ENCODE results near the gene BMP15. TPM values are rescaled to one million over a fixed set of nuclear protein-coding genes. Genes with fewer than 3 reads are reported as not detected.
A peak's percentile ranks its signal among the peaks of the same experiment; 100 is the strongest.

Gene BMP15
- total RNA-seq, 1 experiment from 2014 or later, result not detected

- no peaks in the 10 kb centered on the region for H3K9me3 ChIP-seq (ENCODE audit: low read depth, low read length, poor library complexity, severe bottlenecking)
- H3K4me3 ChIP-seq (ENCODE audit: low read depth, low read length, poor library complexity, severe bottlenecking), result no peak overlapping the region
- POLR2A ChIA-PET (ENCODE audit: low non-redundant PET), result no interaction called here
- intact Hi-C loops (cut with micrococcal nuclease; ENCODE audit: unreplicated experiment), result no loop called here
- peak; percentile 15 for DNase-seq (ENCODE audit: low spot score)
- TF ChIP-seq EZH2 (IDR thresholded peaks at IDR 0.05; ENCODE audit: borderline replicate concordance, low read depth, low read length, poor library complexity, severe bottlenecking), result no peak
- TF ChIP-seq CTCF (conservative IDR thresholded peaks at IDR 0.05; ENCODE audit: low read depth, low read length), result peak; percentile 59
- BruUV-seq (replicated peaks), result no TSS peak
- no peaks in the 10 kb centered on the region for H3K36me3 ChIP-seq (ENCODE audit: insufficient read depth, low read length, poor library complexity, severe bottlenecking)
- H3K27ac ChIP-seq (ENCODE audit: low read depth, low read length, poor library complexity, severe bottlenecking), result no peak overlapping the region
- CTCF ChIA-PET, result no interaction called here
- no peaks in the 10 kb centered on the region for H3K4me1 ChIP-seq (ENCODE audit: insufficient read depth, low read length, poor library complexity, severe bottlenecking)
- no peaks in the 10 kb centered on the region for H3K27me3 ChIP-seq (replicated peaks; ENCODE audit: insufficient read depth, low read depth, low read length, poor library complexity)
Measured at GRCh38 chrX:50941638-50942037, 31.1 kb downstream of the BMP15 start.

GRCh38 chrX:50942471-50942870 lies 31.9 kb downstream of the BMP15 start:
- intact Hi-C loops (cut with micrococcal nuclease; ENCODE audit: unreplicated experiment), result no loop called here
- H3K4me3 ChIP-seq (ENCODE audit: low read depth, low read length, poor library complexity, severe bottlenecking), result no peak overlapping the region
- H3K27ac ChIP-seq (ENCODE audit: low read depth, low read length, poor library complexity, severe bottlenecking), result no peak overlapping the region
- H3K4me1 ChIP-seq (ENCODE audit: insufficient read depth, low read length, poor library complexity, severe bottlenecking), result no peaks in the 10 kb centered on the region
- H3K9me3 ChIP-seq (ENCODE audit: low read depth, low read length, poor library complexity, severe bottlenecking), result no peaks in the 10 kb centered on the region
- TF ChIP-seq EZH2 (IDR thresholded peaks at IDR 0.05; ENCODE audit: borderline replicate concordance, low read depth, low read length, poor library complexity, severe bottlenecking) (no peak), CTCF (conservative IDR thresholded peaks at IDR 0.05; ENCODE audit: low read depth, low read length) (no peak)
- DNase-seq (ENCODE audit: low spot score), result no peak
- H3K36me3 ChIP-seq (ENCODE audit: insufficient read depth, low read length, poor library complexity, severe bottlenecking), result no peaks in the 10 kb centered on the region
- ChIA-PET CTCF (no interaction called here), POLR2A (ENCODE audit: low non-redundant PET) (no interaction called here)
- H3K27me3 ChIP-seq (replicated peaks; ENCODE audit: insufficient read depth, low read depth, low read length, poor library complexity), result no peaks in the 10 kb centered on the region
- BruUV-seq (replicated peaks), result no TSS peak

GRCh38 chrX:50952406-50952805 lies 41.9 kb downstream of the BMP15 start:
- Histone ChIP-seq H3K4me3 (ENCODE audit: low read depth, low read length, poor library complexity, severe bottlenecking) (no peak overlapping the region), H3K36me3 (ENCODE audit: insufficient read depth, low read length, poor library complexity, severe bottlenecking) (no peaks in the 10 kb centered on the region), H3K4me1 (ENCODE audit: insufficient read depth, low read length, poor library complexity, severe bottlenecking) (no peaks in the 10 kb centered on the region), H3K27me3 (replicated peaks; ENCODE audit: insufficient read depth, low read depth, low read length, poor library complexity) (no peaks in the 10 kb centered on the region), H3K9me3 (ENCODE audit: low read depth, low read length, poor library complexity, severe bottlenecking) (peaks cover 18% of the 10 kb centered on the region), H3K27ac (ENCODE audit: low read depth, low read length, poor library complexity, severe bottlenecking) (no peak overlapping the region)
- no peak for DNase-seq (ENCODE audit: low spot score)
- POLR2A ChIA-PET (ENCODE audit: low non-redundant PET), result no interaction called here
- no peak for TF ChIP-seq EZH2 (IDR thresholded peaks at IDR 0.05; ENCODE audit: borderline replicate concordance, low read depth, low read length, poor library complexity, severe bottlenecking)
- TF ChIP-seq CTCF (conservative IDR thresholded peaks at IDR 0.05; ENCODE audit: low read depth, low read length), result no peak
- CTCF ChIA-PET, result no interaction called here
- intact Hi-C loops (cut with micrococcal nuclease; ENCODE audit: unreplicated experiment), result no loop called here
- no TSS peak for BruUV-seq (replicated peaks)
